OCI-LY7 (cell line): ENCODE results near the gene TMEM144. TPM values are rescaled to one million over a fixed set of nuclear protein-coding genes. Genes with fewer than 3 reads are reported as not detected.

Experiments used
- BruUV-seq: library from RNA; stranded (reverse); fragments of 400-500 nt; replicated peaks from 2 replicates; lab custom pipeline; 2021; lab: Mats Ljungman, UMichigan
- CTCF ChIA-PET: fragments of 300-600 bp; sonication (Branson Sonifier 250); formaldehyde crosslinking; loops from one replicate; lab custom pipeline; 2022; ENCODE audit warnings: antibody characterized with exemption; ENCODE audit not compliant: unreplicated experiment; lab: Charles Lee
- POLR2A ChIA-PET: fragments of 300-600 bp; sonication (Branson Sonifier 250); formaldehyde crosslinking; loops from one replicate; lab custom pipeline; 2022; ENCODE audit warnings: antibody characterized with exemption; lab: Charles Lee
- DNase-seq: peaks from one replicate; pipeline ENCODE4 v3.0.0-alpha.2; 2015; ENCODE audit warnings: low spot score
- H2AFZ ChIP-seq: fragments of 200-600 bp; sonication (generic), shearing (Covaris generic); 2 replicates; pipeline ENCODE4 v1.6.1; 2014; ENCODE audit warnings: mild to moderate bottlenecking, antibody characterized with exemption, low read length, moderate library complexity
- H3K27ac ChIP-seq: fragments of 200-600 bp; sonication (generic); 2 replicates; pipeline ENCODE4 v1.5.1; 2014; ENCODE audit warnings: mixed run types, low read depth, mild to moderate bottlenecking, moderate library complexity, low read length, inconsistent platforms; ENCODE audit not compliant: poor library complexity, severe bottlenecking
- H3K36me3 ChIP-seq: fragments of 200-600 bp; sonication (generic); 2 replicates; pipeline ENCODE4 v1.6.1; 2014; ENCODE audit warnings: mild to moderate bottlenecking, antibody characterized with exemption, low read length, moderate library complexity, mixed read lengths; ENCODE audit not compliant: insufficient read depth
- H3K4me1 ChIP-seq: fragments of 200-600 bp; sonication (generic); 2 replicates; pipeline ENCODE4 v1.5.1; 2014; ENCODE audit warnings: mild to moderate bottlenecking, low read length; ENCODE audit not compliant: insufficient read depth, poor library complexity, severe bottlenecking
- H3K4me2 ChIP-seq: fragments of 200-600 bp; sonication (generic); 2 replicates; pipeline ENCODE4 v1.6.1; 2014; ENCODE audit warnings: mild to moderate bottlenecking, low read length
- H3K4me3 ChIP-seq: fragments of 200-600 bp; sonication (generic); 2 replicates; pipeline ENCODE4 v1.5.1; 2014; ENCODE audit warnings: mild to moderate bottlenecking, low read depth, low read length; ENCODE audit not compliant: poor library complexity, severe bottlenecking
- H3K79me2 ChIP-seq: fragments of 200-600 bp; sonication (generic); 2 replicates; pipeline ENCODE4 v1.6.1; 2016; ENCODE audit warnings: low read depth, mild to moderate bottlenecking, low read length, moderate library complexity, mixed read lengths; ENCODE audit not compliant: insufficient read depth
- H3K9me2 ChIP-seq: fragments of 200-600 bp; sonication (generic); 2 replicates; pipeline ENCODE4 v1.6.1; 2016; ENCODE audit warnings: mild to moderate bottlenecking, low read length, mixed read lengths; ENCODE audit not compliant: insufficient read depth
- H3K9me3 ChIP-seq: fragments of 200-600 bp; sonication (generic); 2 replicates; pipeline ENCODE4 v1.6.1; 2014; ENCODE audit warnings: mild to moderate bottlenecking, mixed run types, low read length, mixed read lengths
- H4K20me1 ChIP-seq: fragments of 200-600 bp; sonication (generic); 2 replicates; pipeline ENCODE4 v1.6.1; 2014; ENCODE audit warnings: mild to moderate bottlenecking, antibody characterized with exemption, low read length, moderate library complexity, mixed read lengths; ENCODE audit not compliant: insufficient read depth
- CTCF ChIP-seq: fragments of 200-600 bp; sonication (generic); conservative IDR thresholded peaks from 2 replicates; pipeline ENCODE4 v1.5.1; 2014; ENCODE audit warnings: mild to moderate bottlenecking, antibody characterized with exemption, low read length, moderate library complexity, mixed read lengths
- EZH2phosphoT487 ChIP-seq: fragments of 200-600 bp; sonication (generic); IDR thresholded peaks from 2 replicates; pipeline ENCODE4 v1.6.1; 2018; ENCODE audit warnings: low read depth, borderline replicate concordance, mild to moderate bottlenecking, mixed run types, antibody characterized with exemption, low read length, moderate library complexity, mixed read lengths
- intact Hi-C: fragments of 100-400 bp; cut with micrococcal nuclease; formaldehyde crosslinking; loops from one replicate; pipeline ENCODE4 v1.10.0; 2022; ENCODE audit not compliant: unreplicated experiment
- total RNA-seq, 2 experiments: library from RNA; depleted of rRNA in 1 of 2; stranded (reverse); fragments of >200 nt in 1 of 2; shearing (Covaris generic) in 1 of 2; gene quantifications; 2 replicates each; pipeline ENCODE4 v1.2.3, GENCODE V29; 2014 to 2022

Gene TMEM144
- total RNA-seq, 2 experiments from 2014 or later, result 0.30 TPM; not detected in 1

GRCh38 chr4:158234671-158235070 lies 24.4 kb downstream of the TMEM144 start:
- Histone ChIP-seq H2AFZ (no peak overlapping the region), H3K9me2 (no peaks in the 10 kb centered on the region), H3K79me2 (no peaks in the 10 kb centered on the region), H3K4me1 (no peaks in the 10 kb centered on the region), H3K9me3 (no peaks in the 10 kb centered on the region), H3K36me3 (no peaks in the 10 kb centered on the region), H3K27ac (no peak overlapping the region), H3K4me2 (no peak overlapping the region), H4K20me1 (no peaks in the 10 kb centered on the region), H3K4me3 (no peak overlapping the region)
- no peak for DNase-seq
- POLR2A ChIA-PET, result interaction anchor here (0.6 kb wide), 1 partner anchor 37 kb away, joined by 3 read pairs; no protein-coding TSS in a partner anchor
- intact Hi-C loops, result no loop called here
- CTCF ChIA-PET, result no interaction called here
- TF ChIP-seq CTCF (no peak), EZH2phosphoT487 (no peak)
- BruUV-seq, result no TSS peak

GRCh38 chr4:158236304-158237030 lies 26.2 kb downstream of the TMEM144 start:
- Histone ChIP-seq H4K20me1 (no peaks in the 10 kb centered on the region), H3K36me3 (no peaks in the 10 kb centered on the region), H3K4me3 (no peak overlapping the region), H3K4me1 (no peaks in the 10 kb centered on the region), H3K79me2 (no peaks in the 10 kb centered on the region), H3K9me2 (no peaks in the 10 kb centered on the region), H3K9me3 (no peaks in the 10 kb centered on the region), H2AFZ (no peak overlapping the region), H3K27ac (no peak overlapping the region), H3K4me2 (no peak overlapping the region)
- no TSS peak for BruUV-seq
- TF ChIP-seq CTCF (no peak), EZH2phosphoT487 (no peak)
- ChIA-PET CTCF (no interaction called here), POLR2A (no interaction called here)
- intact Hi-C loops, result no loop called here
- DNase-seq, result no peak

- DNase-seq, result no peak
- BruUV-seq, result no TSS peak
- Histone ChIP-seq H3K4me1 (no peaks in the 10 kb centered on the region), H3K9me3 (no peaks in the 10 kb centered on the region), H4K20me1 (no peaks in the 10 kb centered on the region), H2AFZ (no peak overlapping the region), H3K4me2 (no peak overlapping the region), H3K27ac (no peak overlapping the region), H3K36me3 (no peaks in the 10 kb centered on the region), H3K4me3 (no peak overlapping the region), H3K79me2 (no peaks in the 10 kb centered on the region), H3K9me2 (no peaks in the 10 kb centered on the region)
- ChIA-PET POLR2A (no interaction called here), CTCF (no interaction called here)
- TF ChIP-seq EZH2phosphoT487, result no peak
- TF ChIP-seq CTCF, result no peak
- intact Hi-C loops, result no loop called here
Measured at GRCh38 chr4:158238575-158238974, 28.3 kb downstream of the TMEM144 start.
